HG03039 (cell line): Measurements from ENCODE around the gene RELCH.
"Not testable (repeated sequence)": the region's sequence is repeated elsewhere in the genome, so short reads cannot be mapped to it uniquely, and the experiment has no call there.

ENCODE experiments used
- ATAC-seq: cut with Tn5 transposase; IDR thresholded peaks from one replicate; pipeline ENCODE4 v1.9.1; 2021; ENCODE audit warnings: mild to moderate bottlenecking, moderate library complexity; ENCODE audit not compliant: unreplicated experiment

Gene RELCH, protein sequence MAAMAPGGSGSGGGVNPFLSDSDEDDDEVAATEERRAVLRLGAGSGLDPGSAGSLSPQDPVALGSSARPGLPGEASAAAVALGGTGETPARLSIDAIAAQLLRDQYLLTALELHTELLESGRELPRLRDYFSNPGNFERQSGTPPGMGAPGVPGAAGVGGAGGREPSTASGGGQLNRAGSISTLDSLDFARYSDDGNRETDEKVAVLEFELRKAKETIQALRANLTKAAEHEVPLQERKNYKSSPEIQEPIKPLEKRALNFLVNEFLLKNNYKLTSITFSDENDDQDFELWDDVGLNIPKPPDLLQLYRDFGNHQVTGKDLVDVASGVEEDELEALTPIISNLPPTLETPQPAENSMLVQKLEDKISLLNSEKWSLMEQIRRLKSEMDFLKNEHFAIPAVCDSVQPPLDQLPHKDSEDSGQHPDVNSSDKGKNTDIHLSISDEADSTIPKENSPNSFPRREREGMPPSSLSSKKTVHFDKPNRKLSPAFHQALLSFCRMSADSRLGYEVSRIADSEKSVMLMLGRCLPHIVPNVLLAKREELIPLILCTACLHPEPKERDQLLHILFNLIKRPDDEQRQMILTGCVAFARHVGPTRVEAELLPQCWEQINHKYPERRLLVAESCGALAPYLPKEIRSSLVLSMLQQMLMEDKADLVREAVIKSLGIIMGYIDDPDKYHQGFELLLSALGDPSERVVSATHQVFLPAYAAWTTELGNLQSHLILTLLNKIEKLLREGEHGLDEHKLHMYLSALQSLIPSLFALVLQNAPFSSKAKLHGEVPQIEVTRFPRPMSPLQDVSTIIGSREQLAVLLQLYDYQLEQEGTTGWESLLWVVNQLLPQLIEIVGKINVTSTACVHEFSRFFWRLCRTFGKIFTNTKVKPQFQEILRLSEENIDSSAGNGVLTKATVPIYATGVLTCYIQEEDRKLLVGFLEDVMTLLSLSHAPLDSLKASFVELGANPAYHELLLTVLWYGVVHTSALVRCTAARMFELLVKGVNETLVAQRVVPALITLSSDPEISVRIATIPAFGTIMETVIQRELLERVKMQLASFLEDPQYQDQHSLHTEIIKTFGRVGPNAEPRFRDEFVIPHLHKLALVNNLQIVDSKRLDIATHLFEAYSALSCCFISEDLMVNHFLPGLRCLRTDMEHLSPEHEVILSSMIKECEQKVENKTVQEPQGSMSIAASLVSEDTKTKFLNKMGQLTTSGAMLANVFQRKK

DNA sequence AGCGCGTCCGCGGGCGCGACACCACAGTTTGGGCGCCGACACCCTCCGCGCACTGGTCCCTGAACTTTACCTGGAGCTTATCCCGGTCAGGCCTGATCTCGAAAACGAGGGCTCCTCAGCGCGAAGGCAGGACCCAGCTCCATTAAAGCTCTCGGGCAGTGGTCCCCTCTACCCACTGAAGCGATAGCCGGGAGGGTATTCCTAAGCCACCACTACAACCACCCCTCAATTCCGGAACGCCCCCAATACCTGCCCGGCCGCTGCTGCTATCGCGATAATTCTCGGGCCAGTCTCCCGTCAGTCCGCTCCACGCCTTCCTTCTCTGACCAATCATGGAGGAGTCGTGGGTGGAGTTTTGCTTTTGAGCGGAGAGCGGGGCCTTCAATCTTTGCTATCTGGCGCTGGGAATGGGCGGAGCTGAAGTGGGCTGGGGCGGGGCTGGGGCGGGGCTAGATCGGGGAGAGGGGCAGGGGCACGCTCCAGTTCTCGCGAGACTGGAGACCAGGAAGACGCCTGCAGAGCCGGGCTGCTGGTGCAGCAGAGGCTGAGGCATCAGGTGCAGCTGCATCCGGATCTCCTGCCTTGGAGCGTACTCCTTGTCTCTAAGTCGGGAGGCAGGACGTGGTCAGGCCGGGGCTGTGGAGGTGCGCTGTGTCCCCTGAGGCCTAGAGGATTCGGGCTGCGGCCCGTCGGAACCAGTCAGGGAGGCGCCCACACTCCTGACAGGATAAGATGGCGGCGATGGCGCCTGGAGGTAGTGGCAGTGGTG lies at the start of gene RELCH, which contains the start of gene PIGN:
Gene RELCH, plus strand, starts transcription at position 482 of the 769 bp plus-strand sequence. Its CDS starts 251 bp downstream, at position 733.
Gene PIGN, minus strand, starts transcription at position 283 of the 769 bp plus-strand sequence. CDS start 25,703 bp downstream, outside the sequence.
- peak; percentile 92 for ATAC-seq

DNA sequence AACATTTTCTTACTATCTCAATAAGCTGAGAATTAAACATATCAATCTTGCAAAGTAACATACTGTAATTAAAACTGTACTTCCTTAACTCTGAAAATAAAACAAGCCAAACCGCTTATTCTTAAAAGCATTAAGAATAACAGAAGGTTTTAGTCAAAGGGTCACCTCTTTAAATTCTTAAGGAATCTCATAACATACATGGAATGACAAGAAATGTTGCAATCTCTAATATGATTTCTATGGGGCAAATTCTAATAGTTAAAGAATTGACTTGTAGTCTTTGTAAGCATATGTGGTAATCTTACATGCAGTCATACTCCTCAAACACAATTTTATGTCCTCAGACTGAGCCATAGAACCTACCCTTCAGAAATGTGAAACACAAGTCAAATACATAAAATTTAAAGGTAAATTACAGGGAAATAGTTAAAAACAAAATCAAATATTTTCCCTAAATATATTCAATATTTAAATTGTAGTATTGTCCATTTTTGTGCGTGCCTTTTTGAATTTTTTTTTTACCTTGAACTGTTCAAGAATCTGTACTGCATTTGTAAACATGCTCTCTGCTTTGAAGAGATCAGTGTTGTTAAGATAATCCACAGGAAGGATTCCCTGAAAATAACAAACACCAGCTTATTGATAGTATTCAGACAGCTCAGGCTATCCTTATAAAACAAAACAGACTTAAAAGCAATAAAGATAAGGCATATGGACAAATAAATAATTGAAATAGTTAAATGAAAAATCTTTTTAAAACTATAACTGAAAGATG lies 48.4 kb upstream of the RELCH start:
- no peak for ATAC-seq

DNA sequence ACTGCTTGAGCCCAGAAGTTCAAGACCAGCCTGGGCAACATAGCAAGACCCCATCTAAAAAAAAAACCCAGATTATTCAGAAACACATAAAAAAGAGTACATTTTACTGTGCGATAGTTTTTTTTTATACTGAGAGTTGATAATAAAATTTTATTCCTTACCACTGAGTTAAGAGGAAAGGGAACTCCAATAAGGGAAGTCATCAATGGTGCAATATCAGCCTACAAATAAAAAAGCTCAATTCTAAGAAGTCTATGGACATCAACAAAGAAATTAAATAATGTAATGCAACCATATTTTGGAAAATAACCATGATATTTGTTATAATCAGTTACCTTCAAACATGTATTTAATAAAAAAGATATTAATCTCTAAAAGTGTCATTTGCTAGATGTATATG lies 46.8 kb upstream of the RELCH start:
- ATAC-seq, result no peak

DNA sequence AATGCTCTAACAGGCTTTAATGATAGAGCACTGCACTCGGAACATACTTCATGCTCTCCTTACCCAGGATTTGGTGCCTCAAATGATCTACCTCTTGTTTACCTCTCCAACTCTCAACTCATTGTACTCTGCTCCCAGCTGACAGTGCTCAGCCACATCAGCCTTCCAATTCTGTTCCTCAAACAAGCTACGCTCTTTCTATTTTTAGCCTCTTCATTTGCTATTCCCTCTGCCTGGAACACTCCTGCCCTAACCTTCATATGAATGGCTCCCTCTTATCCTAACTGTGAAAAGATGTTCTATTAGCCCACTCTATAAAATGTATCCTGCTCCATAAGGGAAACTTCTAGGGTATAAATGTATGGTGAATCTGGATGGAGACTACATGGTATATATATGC lies 42.7 kb upstream of the RELCH start:
- no peak for ATAC-seq

DNA sequence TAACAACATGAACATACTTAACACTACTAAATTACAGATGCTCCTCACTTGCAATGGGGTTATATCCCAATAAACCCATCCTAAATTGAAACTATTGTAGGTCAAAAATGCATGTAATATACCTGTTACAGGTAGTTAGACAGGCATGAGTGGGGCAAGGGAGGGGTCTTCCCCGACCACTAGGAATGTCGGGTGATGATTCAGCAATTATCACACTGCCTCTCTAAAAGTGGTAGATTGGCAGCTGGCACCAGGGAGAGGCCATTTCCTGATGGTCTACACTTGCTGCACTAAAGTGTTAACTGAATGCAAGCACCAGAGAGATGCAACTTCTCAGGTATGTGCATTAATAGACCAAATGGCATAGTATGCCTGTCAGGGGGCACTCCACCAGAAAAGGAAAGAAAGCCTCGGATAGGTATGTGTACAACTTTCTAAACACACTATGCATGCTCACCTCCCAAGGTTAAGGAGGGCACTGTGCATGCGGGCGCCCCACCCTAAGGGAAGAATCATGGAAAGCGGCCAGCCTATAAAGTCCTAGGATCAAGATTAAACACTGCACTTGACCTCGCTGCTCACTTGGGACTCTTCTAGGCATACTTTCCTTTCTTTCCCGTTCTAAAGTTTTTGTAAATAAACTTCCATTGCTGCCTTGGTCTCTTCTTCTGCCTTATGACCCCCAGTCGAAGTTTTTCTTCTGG lies 35.8 kb upstream of the RELCH start:
- ATAC-seq, result no peak

DNA sequence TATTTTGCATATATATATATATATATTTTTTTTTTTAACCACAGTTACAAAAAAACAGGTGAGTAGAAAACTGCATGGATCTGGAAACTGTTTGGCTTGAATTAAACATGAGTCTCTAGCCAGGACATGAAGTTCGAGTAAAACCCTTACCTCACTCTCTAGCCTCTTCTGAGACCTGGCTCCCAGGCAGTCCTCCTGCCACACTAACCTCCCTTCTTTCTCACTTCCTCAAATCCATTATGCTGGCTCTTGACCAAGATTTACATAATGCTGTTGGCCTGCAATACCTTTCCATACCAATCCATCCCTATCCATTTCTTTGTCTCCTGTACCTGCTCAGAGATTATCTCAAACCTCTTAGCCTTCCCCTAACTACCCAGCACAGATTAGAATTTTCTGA lies 34.2 kb upstream of the RELCH start:
- ATAC-seq, result peak; percentile 65

DNA sequence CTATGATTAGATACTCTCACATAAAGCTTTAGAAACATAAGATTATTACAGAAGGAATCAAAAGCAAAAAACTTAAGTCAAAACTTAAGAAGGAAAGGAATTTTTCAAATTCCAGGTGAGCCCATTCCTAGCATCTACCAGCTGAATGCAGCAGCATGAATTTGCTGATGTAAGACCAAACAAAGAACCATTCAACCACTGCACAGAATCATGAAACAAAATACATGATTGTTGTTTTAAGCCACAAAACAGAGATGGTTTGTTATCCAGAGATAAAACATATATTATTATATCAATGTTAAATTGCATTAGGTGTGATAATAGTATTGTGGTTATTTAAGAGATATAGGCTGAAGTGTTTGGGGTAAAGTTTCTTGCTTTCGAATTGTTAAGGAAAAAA lies 29.2 kb upstream of the RELCH start:
- no peak for ATAC-seq

DNA sequence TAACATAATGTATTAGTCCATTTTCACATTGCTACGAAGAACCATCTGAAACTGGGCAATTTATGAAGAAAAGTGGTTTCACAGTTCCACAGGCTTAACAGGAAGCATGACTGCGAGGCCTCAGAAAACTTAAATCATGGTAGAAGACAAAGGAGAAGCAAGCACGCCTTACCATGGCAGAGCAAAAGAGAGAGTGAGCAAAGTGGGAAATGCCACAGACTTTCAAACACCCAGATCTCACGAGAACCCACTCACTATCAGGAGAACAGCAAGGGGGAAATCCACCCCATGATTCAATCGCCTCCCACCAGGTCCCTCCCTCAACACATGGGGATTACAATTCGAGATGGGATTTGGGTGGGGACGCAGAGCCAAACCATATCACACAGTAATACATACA lies 22.7 kb upstream of the RELCH start:
- no peak for ATAC-seq

DNA sequence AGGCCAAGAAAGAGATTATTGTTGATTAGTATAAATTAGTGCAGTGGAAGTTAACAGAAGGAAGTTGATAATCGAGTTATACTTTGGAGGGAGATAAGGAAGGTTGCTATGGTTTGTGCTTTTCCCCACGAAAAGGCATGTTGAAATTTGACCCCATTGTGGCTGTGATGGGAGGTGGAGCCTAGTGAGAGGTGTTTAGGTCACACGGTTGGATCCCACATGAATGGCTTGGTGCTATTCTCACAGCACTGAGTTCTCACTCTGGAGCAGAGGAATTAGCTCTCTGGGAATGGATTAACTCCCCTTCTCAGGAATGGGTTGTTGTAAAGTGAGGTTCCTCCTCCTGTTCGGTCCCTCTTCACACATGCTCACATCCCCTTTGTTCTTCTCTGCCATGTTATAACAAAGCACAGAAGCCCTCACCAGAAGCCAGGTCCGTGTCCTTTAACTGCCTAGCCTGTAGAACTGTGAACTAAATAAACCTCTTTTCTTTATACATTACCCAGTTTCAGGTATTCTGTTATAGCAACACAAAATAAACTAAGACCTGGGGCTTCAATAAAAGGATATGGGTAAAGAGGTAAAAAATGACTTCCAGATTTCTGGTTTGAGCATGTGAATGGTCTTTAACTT lies 22.1 kb upstream of the RELCH start:
- ATAC-seq, result no peak

DNA sequence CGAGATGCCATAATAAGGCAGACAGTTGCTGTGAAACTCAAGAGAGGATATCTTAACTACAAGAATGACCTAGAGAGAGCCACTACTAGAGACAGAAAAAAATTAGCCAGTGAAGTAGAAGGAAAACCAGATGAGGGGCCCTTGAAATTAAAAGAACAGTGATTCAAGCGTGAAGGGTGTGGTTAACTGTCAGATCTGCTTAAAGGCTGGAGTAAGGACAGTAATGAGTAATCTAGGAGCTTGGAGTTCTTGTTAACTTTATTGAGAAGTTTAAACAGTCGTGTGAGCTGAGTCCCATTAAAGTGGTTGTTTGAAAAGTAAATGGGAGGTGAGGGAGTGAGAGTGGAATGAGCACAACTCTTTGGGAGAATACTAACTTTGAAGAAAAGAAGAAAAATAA lies 21.5 kb upstream of the RELCH start:
- no peak for ATAC-seq

DNA sequence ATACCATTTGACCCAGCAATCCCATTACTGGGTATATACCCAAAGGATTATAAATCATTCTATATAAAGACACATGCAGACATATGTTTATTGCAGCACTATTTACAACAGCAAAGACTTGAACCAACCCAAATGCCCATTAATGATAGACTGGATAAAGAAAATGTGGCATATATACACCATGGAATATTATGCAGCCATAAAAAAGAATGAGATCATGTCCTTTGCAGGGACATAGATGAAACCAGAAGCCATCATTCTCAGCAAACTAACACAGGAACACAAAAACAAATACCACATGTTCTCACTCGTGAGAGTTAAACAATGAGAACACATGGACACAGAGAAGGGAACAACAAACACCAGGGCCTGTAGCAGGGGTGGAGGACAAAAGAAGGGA lies 20.5 kb upstream of the RELCH start:
- not testable (repeated sequence) for ATAC-seq

DNA sequence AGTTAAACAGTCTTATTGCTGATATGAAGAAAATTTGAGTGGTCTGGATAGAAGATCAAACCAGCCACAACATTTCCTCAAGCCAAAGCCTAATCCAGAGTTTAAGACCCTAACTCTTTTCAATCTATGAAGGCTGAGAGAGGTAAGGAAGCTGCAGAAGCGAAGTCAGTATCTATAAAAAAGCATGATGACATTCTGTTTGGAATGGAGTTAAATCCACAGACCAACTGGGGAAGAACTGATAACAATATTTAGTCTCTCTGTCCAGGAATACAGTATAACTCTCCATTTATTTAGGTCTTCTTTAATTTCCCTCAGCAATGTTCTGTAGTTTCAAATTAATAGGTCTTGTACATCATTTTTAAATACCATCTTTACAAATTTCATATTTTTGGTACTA lies 16.2 kb upstream of the RELCH start:
- ATAC-seq, result no peak

DNA sequence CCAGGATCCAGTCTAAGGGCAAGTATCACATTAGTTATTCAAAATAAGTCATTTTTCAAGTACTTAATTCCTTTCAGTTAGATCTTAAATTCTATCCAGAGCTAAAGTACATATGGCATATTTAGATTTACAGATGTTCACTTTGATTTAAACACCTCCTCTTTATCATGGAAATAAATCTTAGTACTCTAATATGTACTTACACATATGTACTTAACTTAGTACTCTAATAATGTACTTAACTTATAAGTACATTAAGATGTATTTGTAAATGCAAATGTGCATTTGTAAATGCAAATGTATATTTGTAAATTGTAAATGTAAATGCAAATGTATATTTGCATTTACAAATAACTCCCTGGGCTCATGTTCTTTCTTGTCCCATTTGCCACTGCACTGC lies 14.8 kb upstream of the RELCH start:
- no peak for ATAC-seq

DNA sequence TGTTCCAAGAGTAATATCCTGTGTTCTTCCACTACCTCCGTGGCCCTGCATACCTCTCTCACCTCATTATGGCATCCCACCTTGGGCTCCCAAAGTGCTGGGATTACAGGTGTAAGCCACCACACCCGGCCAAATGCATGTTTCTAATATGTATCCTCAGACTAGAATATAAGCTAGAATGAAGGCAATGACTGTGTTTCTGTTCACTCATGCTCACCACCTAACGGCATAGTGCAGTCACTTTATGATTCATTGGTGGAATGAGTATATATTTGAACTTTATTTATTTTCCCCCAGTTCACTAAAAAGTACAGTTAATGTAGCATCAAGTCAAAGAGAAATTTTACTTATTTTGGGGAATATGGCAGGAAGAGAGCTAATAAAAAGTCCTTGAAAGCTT lies 11.5 kb upstream of the RELCH start:
- no peak for ATAC-seq

DNA sequence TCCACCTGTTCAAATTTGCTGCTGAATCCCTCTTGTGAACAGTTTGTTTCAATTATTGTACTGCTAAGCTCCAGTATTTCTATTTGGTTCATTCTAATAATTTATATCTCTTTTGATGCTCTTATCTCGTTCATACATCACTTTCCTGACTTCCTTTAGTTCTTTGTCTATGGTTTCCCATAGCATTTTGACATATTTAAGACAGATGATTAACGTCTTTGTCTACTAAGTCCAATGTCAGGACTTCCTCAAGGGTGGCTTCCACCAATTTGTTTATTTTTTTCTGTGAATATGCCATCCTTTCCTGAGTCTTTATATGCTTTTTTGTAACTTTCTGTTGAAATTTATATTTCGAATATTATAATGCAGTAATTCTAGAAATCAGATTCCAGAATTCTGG lies 9.8 kb upstream of the RELCH start:
- ATAC-seq, result no peak

DNA sequence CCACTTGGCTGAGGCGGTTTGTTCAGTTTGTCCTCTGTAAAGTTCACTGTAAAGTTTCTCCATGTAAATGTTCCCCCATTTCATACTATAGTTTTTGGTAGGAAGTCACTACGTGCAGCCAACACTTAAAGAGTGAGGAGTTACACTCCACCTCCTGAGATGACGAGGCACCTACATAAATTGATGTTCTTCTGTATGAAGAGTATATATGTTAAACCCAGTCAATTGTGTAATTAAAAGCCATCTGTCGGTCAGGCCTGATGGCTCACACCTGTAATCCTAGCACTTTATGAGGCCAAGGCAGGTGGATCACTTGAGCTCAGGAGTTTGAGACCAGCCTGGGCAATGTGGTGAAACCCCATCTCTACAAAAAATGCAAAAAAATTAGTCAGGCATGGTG lies 7.8 kb upstream of the RELCH start:
- no peak for ATAC-seq

DNA sequence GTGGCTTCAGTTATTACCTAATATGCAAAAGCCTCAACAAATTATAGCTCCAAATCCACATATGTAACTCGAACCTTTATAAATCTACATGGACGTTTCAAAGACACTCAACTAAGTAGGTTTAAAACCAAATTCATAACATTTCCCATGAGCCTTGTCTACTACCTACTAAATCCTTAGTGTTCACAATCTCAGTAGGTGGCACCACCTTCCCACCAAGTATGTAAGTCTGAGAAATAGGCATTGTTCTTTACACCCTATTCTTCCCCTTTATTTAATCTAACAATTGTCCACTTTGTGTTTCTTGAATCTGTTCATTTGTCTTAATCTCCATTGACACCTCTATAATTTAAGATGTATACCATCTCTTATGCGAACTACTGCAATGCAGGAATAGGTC lies 4.8 kb upstream of the RELCH start:
- no peak for ATAC-seq

DNA sequence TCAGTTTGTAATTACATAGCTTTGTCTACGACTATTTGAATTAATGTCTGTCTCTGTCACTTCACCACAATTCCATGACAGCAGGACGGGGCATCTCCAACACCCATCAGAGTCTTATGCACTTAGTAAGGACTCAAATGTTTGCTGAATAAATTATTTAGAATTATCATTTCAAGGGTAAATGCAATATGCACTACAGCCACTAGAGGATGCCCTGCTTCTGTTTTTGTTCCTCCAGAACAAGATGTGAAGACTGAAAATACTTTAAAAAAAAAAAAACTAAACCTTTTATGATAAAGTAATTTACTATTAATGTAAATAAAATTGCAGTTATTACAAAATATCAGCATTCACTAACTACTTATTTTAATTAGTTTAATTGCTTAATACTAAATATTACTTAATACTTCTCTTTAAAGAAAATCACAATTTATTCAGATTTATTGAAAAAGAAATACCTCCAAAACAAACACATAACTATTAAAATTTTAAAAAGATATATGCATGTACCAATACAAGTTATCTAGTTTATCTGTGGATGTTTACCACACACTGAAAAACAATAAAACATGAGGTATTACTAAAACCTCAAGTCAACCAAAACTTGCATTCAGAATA lies 3.4 kb upstream of the RELCH start:
- ATAC-seq, result no peak
